HG03103 (cell line): Measurements from ENCODE around the gene ZDHHC8.

ENCODE experiments used
- ATAC-seq: cut with Tn5 transposase; IDR thresholded peaks from one replicate; pipeline ENCODE4 v1.9.1; 2021; ENCODE audit warnings: low read depth; ENCODE audit not compliant: unreplicated experiment

Gene ZDHHC8, protein sequence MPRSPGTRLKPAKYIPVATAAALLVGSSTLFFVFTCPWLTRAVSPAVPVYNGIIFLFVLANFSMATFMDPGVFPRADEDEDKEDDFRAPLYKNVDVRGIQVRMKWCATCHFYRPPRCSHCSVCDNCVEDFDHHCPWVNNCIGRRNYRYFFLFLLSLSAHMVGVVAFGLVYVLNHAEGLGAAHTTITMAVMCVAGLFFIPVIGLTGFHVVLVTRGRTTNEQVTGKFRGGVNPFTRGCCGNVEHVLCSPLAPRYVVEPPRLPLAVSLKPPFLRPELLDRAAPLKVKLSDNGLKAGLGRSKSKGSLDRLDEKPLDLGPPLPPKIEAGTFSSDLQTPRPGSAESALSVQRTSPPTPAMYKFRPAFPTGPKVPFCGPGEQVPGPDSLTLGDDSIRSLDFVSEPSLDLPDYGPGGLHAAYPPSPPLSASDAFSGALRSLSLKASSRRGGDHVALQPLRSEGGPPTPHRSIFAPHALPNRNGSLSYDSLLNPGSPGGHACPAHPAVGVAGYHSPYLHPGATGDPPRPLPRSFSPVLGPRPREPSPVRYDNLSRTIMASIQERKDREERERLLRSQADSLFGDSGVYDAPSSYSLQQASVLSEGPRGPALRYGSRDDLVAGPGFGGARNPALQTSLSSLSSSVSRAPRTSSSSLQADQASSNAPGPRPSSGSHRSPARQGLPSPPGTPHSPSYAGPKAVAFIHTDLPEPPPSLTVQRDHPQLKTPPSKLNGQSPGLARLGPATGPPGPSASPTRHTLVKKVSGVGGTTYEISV

DNA sequence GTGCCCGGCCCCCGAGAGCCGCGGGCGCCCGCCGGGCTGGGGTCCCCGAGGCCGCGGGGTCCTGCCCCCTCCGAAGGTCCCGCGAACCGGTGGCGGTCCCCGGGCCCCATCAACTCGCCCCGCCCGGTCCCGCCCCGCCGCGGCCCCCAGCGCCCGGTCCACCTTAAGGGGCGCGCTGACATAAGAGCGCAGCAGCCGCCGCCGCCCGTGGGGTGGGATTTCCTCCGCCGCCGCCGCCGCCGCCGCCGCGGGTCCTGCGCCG, at the start of gene ZDHHC8:
ZDHHC8 (plus strand) TSS at position 208 of the 262 bp plus-strand sequence. CDS start 144 bp downstream, outside the sequence.
- ATAC-seq, result no peak

DNA sequence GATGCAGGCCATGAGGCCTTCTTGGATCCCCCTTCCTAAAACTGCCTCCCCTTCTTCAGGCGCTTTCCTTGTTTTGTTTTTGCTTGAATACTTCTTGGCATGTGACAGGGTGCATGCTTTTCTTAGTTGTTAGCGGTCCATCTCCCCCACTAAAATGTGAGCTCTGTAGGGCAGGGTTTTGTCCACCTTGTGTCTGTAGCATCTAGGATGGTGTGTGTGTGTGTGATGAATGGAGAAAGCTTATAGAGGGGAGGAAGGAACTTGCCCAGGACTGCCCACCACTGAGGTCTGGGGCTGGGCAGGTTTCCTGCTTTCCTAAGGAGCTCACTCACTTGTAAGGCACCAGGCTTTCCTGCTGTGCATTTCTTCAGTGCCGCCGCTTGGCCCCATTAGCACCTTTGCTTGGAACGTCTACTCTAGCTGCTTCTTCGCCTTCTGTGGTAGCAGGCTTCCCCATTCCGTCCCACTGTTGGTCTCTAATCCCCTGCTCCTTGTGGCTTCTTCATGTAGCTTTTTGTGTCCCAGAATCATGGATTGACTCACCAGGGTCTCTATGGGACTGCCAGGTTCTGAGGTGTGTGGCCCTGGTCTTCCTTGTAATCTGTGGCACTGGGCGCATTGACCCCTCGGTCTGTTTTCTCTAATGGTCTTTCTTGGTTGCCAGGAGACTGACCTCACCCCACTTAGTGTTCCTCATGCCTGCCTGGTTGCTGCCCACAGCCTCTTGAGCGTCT, 48.3 kb upstream of the ZDHHC8 start:
- ATAC-seq, result no peak

DNA sequence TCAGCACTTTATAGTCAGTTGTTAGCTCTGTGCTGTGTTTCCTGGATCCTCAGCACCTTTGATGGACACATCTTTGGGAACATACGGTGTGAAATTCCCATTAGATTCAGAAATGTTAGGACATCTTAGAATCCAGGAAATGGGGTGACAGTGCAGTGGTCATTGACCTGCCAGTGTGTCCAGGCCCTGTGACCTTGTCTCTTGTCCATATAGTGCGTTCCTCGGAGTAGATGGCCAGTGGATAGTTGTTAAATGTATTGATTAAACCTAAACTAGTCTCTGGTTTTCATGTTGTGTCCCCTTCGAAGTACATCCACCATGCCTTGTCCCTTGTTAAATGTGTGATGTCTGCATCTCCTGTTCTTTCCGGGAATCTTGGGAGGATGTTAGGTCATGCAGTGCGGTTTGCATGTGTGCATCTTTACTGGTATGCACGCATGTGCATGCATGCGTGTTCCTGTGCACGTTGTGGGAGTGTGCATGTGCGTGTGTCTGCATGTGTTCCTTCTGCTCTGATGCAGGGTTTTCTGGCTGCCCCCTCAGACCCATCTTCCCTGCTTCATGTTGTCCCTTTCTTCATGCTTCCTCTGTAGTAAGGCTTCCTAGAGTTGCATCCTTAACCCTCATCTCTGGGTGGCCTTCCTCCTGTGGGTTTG, 47.6 kb upstream of the ZDHHC8 start:
- ATAC-seq, result no peak

DNA sequence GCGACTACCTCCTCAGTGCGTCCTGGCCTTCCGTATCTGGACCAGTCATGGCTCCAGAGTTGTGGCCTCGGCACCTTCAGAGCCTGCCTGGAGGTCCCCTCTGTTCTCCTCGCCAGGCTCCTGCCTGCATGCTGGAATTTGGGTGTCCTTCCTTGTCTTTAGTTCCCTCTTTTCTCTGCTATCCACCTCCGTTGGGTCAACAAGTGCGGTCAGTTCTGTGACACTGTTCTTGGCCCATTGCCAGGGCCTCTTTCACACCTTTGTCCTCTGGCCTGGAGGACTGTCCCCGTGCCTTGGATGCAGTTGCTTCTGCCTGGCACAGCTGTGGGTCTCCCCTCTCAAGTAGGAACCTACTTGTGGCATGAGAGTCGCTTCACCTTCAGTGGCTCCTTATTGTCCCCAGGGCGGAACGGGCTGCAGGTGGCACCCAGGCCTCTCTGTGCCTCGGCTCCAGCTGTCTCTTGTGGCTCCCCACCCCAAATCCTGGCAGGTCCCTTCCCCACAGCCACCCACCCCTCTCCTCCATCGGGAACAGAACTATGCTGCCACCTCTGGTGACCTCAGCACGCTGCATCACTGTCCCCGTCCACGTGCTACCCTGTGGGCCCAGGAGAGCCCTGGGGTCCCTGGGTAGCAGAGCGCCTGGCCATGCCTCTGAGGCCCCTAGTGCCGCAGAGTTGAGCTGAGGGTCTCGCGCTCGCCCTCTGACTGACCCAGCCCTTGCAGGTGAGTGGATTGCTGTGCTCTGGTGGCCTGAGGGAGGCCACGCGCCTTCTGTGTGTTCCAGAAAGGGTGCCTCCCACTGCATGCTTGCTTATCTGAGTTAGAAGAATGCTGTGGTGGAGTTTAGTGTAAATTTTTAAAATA, 46.8 kb upstream of the ZDHHC8 start:
- ATAC-seq, result no peak

DNA sequence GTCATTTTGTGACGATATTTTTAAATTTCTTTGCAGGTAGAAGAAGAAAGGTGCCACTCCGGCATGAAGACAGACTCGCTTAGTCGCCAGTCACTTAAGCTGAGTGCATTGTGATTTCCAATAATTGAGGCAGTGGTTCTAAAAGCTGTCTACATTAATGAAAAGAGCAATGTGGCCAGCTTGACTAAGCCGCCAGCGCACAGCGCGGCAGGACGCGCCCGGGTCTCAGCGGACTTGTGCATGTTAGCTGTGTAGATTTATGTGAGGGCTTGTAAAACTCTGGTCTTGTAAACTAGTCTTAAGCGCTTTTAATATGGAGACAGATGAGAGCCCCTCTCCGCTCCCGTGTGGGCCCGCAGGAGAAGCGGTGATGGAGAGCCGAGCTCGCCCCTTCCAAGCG, 46.0 kb upstream of the ZDHHC8 start:
- no peak for ATAC-seq

DNA sequence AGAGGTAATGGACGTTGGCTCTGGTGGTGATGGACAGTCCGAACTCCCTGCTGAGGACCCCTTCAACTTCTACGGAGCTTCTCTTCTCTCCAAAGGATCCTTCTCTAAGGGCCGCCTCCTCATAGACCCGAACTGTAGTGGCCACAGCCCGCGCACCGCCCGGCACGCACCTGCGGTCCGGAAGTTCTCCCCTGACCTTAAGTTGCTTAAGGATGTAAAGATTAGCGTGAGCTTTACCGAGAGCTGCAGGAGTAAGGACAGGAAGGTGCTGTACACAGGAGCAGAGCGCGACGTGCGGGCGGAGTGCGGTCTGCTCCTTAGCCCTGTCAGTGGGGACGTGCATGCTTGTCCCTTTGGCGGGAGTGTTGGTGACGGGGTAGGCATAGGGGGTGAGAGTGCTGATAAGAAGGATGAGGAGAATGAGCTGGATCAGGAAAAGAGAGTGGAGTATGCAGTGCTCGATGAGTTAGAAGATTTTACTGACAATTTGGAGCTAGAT, 45.5 kb upstream of the ZDHHC8 start:
- ATAC-seq, result no peak

DNA sequence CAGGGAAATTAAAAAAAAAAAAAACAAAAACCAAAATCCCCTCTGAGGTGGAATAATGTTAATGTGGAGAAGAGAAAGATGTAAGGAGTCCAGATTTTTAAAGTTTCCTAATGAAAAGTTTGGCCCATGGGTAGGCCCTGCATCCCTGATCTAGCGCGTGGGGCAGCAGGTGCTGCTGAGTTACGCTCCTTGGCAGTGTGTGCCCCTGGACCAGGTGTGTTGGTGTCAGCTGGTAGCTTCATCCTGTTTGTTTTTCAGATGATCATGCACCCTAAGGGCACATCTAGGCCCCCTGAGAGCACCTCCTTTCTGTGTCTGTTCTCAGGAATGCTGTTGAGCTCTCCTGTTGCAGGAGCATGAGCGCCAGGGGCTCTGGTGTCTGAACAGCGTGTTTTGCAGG, 44.8 kb upstream of the ZDHHC8 start:
- ATAC-seq, result no peak

DNA sequence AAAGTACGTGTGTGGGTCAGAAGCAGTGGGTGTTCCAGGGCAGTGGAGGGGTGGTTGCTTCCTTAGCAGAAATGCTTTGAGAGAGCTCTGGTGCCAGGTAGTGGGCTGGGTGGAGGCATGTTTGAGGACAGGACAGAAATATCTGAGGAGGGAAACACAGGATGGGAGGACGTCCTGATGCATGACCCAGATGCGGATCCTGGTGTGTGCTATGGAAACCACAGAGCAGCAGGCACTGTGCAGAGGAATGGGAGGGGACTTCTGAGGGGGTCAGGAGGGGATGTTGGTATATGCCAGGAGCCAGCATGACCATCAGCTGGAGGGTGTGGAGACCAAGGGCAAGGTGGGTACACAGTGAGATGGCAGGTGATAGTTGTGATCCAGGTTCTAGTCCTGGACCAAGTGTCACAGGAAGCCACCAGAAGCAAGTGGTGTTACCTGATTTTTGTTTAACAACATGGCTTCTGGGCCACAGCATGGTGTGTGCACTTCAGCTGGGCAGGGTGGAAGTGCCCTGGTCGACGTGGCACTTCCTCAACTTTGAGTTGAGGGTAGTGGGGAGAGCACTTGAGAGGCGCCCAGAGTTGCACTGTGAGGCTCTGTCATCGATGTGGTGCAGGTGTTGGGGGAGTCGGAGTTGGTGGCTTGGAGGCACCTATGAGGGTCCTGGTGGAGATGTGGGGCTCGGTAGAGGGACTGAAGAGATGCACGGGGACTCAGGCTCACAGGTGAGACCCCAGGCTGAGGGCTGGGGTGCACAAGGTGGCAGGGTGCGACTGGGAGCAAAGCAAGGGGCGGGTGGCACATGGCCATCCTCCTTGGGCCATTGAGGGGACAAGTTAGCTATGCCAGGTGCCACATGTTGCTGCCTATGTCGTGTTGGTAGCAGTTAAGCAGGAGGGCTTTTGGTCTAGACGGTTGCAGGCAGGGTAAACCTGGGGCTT, 44.0 kb upstream of the ZDHHC8 start:
- ATAC-seq, result no peak

DNA sequence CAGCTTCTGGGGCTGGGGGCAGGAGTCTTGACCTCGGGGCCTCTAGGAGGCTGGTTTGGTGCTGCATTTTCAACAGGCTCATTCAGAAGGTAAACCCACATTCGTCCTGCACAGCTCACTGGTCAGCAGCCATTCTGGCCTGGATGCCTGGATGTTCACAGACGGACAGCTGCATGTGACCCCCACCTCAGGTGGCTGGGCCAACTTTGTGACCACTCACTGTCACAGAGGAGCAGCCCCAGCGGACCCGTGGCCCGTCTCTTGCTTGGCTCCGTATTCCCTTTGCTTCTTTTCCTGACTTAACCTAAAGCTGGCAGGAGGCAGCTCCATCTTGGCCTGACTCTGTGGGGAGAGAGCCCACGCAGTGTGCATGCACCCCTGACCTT, 43.3 kb upstream of the ZDHHC8 start:
- ATAC-seq, result no peak

DNA sequence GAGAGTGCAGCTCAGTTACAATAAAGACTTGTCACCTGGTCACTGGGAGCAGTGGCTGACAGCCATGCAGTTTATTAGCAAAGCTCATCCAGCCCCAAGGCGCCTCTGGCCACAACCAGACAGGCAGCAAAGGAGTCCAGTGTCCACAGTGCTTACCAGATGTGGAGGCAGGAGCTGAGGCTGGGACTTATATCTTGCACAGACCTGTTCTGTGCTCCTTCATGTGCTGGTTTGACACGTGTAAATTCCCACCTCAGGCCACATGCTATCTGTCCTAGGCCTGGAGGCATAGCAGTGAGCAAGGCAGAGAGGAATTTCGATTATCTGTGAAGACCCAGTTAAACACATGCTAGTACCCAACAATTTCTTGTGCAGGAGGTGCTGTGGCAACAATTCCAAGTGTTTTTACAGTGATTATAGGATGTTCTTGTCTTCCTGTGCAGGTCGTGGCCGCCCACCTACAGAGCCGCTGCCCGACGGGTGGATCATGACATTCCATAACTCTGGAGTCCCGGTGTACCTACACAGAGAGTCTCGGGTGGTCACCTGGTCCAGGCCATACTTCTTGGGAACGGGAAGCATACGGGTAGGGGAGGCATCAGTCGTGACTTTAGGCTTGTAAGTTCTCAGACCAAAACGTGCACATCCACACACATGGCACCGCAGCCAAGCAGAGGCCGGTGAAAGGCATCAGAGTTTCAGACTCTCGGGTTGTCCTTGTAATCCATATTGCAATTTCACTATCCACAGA, 42.2 kb upstream of the ZDHHC8 start:
- ATAC-seq, result no peak

DNA sequence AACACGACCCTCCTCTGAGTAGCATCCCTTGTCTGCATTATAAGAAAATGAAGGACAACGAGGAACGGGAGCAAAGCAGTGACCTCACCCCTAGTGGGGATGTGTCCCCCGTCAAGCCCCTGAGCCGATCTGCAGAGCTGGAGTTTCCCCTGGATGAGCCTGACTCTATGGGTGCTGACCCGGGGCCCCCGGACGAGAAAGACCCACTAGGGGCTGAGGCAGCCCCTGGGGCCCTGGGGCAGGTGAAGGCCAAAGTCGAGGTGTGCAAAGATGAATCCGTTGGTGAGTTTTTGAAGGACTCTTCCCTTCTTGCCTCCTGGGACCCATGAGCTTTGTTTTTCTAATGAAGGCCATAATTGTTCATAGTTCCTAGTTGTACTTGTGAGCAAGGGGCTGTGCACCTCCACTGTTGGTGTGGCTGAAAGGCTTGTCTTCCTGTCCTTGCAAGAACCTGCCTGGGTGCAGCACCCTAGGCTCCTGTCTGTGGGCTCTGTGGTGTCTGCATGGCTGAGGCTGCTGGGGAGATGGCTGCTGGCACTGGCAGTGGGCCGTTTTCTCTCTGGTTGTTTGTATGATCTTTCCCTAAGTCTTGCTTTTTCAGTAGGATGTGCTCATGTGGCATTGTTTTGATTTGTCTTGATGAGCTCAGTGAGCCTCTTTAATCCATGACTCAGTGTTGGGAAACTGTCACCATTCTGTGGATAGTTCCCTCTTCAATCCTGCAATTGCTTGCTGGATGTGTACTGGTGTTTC, 41.5 kb upstream of the ZDHHC8 start:
- ATAC-seq, result no peak

DNA sequence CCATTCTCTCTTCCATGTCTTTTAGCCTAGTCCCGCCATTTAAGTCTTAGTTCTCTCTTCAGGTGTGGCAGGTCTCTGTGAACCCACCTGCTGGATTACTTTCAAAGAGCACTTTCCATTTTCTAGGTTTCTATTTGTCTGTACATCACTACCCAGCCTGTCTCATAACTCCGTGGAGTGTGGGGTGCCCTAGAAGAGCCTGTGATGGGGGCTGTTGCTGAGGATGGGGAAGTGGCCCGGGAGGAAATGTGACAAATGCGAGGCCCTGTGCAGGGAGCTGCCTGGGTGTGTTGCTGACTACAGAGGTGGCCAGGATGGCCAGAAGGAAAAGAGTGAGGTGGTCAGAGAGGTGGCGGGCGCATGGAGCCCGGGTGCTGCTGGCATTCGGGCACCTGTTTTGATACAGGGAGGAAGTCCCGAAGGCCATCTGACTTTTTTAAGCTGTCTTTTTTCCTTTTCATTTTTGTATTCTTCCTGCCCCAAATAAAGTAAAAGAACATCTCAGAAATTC, 40.8 kb upstream of the ZDHHC8 start:
- no peak for ATAC-seq

DNA sequence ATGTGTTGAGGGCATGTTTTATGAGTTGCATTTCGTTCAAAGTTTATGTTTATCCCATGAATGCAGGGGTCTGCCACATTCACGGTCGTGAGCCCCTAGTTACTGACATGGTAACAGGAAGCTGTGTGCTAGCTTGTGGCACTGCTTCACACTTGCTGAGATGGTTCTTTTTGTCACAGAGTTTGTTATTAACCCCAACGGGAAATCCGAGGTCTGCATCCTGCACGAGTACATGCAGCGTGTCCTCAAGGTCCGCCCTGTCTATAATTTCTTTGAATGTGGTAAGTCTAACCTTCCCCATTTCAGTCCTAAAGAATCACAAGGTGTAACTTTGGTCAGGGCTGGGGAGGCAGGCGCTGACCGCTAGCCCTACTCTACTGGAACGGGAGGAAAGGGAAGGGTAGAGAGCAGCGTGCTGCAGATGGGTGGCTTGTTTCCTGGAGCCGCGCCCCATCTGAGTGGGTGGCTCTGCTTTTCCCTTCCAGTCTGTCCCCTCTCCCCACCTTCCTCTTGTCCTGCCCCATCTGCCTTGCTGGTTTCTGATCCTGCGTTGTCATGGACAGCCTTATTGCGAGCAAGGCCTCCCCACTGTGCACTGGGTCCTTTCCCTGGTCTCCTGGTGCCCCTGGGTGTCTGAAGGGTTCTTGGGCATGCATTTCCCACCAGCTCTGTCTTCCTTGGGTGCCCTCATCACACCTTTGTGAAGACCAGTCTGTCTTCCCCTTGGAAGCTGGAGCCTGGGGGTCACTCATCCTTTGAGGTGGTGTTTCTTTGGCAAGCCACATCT, 39.7 kb upstream of the ZDHHC8 start:
- no peak for ATAC-seq

DNA sequence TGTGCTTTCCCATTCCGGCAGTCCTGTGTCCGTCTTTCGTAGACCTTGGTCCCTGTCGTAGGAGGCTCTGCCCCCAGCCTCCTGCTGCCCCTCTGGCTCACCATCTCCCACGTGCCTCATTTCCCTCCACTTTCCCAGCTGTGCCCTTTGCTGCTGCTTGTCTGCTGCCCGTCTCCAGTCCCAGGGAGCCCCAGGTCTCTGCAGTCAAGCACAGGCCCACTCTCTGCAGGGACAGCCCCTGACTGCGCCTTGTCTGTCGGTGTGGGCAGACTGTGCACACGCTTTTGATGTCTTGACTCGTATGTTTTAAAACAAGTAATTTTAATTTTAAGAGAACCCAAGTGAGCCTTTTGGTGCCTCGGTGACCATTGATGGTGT, 39.1 kb upstream of the ZDHHC8 start:
- no peak for ATAC-seq

DNA sequence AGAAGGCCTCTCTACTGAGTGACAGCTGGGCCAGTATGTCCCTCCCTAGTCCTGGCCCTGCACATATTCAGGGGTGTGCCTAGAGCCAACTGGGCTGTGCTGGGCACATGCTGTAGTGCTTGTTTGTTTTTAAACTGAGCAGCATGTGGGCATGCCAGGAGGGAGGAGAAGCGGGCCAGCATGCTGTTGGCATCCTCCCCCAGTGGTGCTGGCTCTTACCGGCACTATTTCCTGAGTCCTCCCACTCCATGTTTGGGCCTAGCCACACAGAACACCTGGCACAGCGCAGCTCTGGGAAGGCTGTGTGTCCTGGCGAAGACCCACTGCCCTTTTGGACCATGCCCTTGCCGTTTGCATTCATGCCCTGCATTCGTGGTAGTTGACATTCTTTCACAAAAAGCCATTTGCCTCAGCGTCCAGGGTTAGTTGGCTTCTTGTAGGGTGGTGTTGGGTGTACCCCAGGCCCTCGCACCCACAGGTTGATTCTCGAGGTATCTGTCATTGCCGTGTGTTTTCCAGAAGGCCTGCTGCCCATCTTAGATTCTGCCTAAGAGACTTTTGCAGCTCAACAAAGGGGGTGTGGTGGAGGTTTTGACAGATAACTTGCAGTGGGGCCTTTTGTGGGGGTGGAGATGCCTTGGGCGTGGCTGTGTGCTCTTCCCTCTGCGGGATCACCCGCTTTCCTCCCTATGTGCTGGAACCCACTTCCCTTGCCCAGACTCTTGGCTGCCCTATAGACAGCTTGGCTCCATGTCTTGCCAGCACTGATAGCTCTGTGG, 38.0 kb upstream of the ZDHHC8 start:
- no peak for ATAC-seq
